Measurements from ENCODE around the gene ZNF526. TPM values are rescaled to one million over a fixed set of nuclear protein-coding genes. Genes with fewer than 3 reads are reported as not detected.

The ZNF526 gene
- total and polyA plus RNA-seq, 2 donors (not counting 1 experiment from before 2014, with no cell fraction given), result 4.9 to 21.3 TPM

- H3K4me2 ChIP-seq (replicated peaks; ENCODE audit: low read depth, low read length, poor library complexity, severe bottlenecking), result peak overlapping the region; percentile 85
- Mint-ChIP-seq H3K27me3 (no peaks in the 10 kb centered on the region), H3K27ac (peak overlapping the region; percentile 99), H3K4me3 (peak overlapping the region; percentile 100), H3K4me1 (peaks cover 53% of the 10 kb centered on the region), H3K9me3 (ENCODE audit: insufficient read depth) (no peaks in the 10 kb centered on the region)
- H3K36me3 ChIP-seq (replicated peaks in 1 of 2; ENCODE audit: control extremely low read depth in 1 of 2, control insufficient read depth in 1 of 2, extremely low read depth in 1 of 2, insufficient read depth in 2 of 2, low read length in 1 of 2), result peaks cover 0 to 15% of the 10 kb centered on the region in 2 experiments
- intact Hi-C loops (cut with micrococcal nuclease), result loop anchor here (1.0 kb wide), 4 partner anchors 36 to 81 kb away; partner anchors contain the start of genes MEGF8, PAFAH1B3 and PRR19
- peaks cover 26% of the 10 kb centered on the region for H4K20me1 ChIP-seq (ENCODE audit: control insufficient read depth, insufficient read depth, low read length, poor library complexity, severe bottlenecking)
- peaks cover 25% of the 10 kb centered on the region for H3K79me2 ChIP-seq (ENCODE audit: control insufficient read depth, insufficient read depth, low read length)
- H3K4me1 ChIP-seq (ENCODE audit: control insufficient read depth in 2 of 2, insufficient read depth in 2 of 2, low read length in 2 of 2), result peaks cover 30 to 40% of the 10 kb centered on the region in 2 donors
- no peaks in the 10 kb centered on the region for H3K27me3 ChIP-seq (replicated peaks in 1 of 4; ENCODE audit: control extremely low read depth in 1 of 4, control insufficient read depth in 3 of 4, insufficient read depth in 4 of 4, low read length in 3 of 4)
- peak; percentile 70 for TF ChIP-seq CTCF (IDR thresholded peaks at IDR 0.05)
- TF ChIP-seq EZH2 (IDR thresholded peaks at IDR 0.05; ENCODE audit: borderline replicate concordance, insufficient read depth, low read depth, low read length, poor library complexity, severe bottlenecking), result no peak
- H3K4me3 ChIP-seq (ENCODE audit: control extremely low read depth in 1 of 5, extremely low read depth in 1 of 5, insufficient read depth in 1 of 5, low read depth in 2 of 5, low read length in 4 of 5), result peak overlapping the region; percentile 67 to 97 (median 87)
- H3K9me3 ChIP-seq (ENCODE audit: control extremely low read depth in 1 of 3, control insufficient read depth in 2 of 3, insufficient read depth in 1 of 3, low read length in 2 of 3), result peaks cover 0 to 4% (median 0%) of the 10 kb centered on the region in 3 donors
- WGBS (ENCODE audit: insufficient coverage), result 4% methylated on average over 38 of the region's 45 CpGs
- H3K27ac ChIP-seq (ENCODE audit: low read length in 2 of 2), result peak overlapping the region; percentile 64 to 71
- H3K9ac ChIP-seq (ENCODE audit: low read length), result peak overlapping the region; percentile 77
- DNase-seq (peak; percentile 96), ATAC-seq (ENCODE audit: low read depth) (peak; percentile 40)
- ChIA-PET POLR2A (interaction anchor here (0.7 to 2.6 kb wide), 5 partner anchors 24 to 47 kb away, joined by 3 to 5 read pairs (median 4); partner anchors contain the start of gene CIC), CTCF (interaction anchor here (0.8 to 8.9 kb wide), 14 partner anchors 9 to 179 kb away, joined by 3 to 89 read pairs (median 4); partner anchors contain the start of gene POU2F2)
- H2AFZ ChIP-seq (ENCODE audit: insufficient read depth, low read depth, low read length, poor library complexity, severe bottlenecking), result peak overlapping the region; percentile 90
Measured at GRCh38 chr19:42244347-42245220, 24.5 kb downstream of the ZNF526 start.

Measured in B cell (primary cell).